Measurements from ENCODE around the gene LMNB1.

DNA sequence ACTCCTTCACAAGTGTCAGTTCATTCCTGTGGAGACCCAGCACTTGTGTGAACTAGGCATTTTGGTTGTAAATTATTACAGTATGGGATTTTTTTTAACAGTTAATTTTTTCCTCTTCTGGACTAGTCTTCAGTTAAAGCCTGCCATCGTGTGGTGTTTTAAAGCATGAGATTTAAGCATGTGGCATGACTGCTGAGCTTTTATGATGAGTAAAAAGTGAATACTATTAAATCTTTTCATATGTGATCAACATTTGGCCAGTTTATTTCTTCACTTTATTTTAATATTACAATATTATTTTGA is 25.0 kb downstream of the LMNB1 start:
- TF ChIP-seq, protein P1, sequence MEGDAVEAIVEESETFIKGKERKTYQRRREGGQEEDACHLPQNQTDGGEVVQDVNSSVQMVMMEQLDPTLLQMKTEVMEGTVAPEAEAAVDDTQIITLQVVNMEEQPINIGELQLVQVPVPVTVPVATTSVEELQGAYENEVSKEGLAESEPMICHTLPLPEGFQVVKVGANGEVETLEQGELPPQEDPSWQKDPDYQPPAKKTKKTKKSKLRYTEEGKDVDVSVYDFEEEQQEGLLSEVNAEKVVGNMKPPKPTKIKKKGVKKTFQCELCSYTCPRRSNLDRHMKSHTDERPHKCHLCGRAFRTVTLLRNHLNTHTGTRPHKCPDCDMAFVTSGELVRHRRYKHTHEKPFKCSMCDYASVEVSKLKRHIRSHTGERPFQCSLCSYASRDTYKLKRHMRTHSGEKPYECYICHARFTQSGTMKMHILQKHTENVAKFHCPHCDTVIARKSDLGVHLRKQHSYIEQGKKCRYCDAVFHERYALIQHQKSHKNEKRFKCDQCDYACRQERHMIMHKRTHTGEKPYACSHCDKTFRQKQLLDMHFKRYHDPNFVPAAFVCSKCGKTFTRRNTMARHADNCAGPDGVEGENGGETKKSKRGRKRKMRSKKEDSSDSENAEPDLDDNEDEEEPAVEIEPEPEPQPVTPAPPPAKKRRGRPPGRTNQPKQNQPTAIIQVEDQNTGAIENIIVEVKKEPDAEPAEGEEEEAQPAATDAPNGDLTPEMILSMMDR (conservative IDR thresholded peaks at IDR 0.05; ENCODE audit: low read depth in 2 of 2): peak in 1 of 2 experiments; percentile 25; a peak in 1 of 4 replicates
- no peak for TF ChIP-seq POLR2AphosphoS5 (IDR thresholded peaks at IDR 0.05; ENCODE audit: low read depth)

All from GM23338 (cell line).